ENCODE data around the gene INO80B. TPM values are rescaled to one million over a fixed set of nuclear protein-coding genes. Genes with fewer than 3 reads are reported as not detected.

The INO80B gene
- total and polyA plus RNA-seq, 9 of the 15 experiments (the other 6 are each of a cell fraction or from before 2014, with no cell fraction given), result 0.41 to 22.6 (median 9.0) TPM

- TF ChIP-seq ZBTB5 (IDR thresholded peaks at IDR 0.05), result no peak
- TF ChIP-seq FOXP1 (CRISPR knock-in tag; IDR thresholded peaks at IDR 0.05), result no peak
- no peak for TF ChIP-seq CCNT2 (IDR thresholded peaks at IDR 0.05; ENCODE audit: borderline replicate concordance, extremely low read depth, insufficient read length, low read depth, low read length)
- no peak for TF ChIP-seq ZNF124 (CRISPR knock-in tag; IDR thresholded peaks at IDR 0.05)
- no peak for TF ChIP-seq POLR2AphosphoS5 (IDR thresholded peaks at IDR 0.05; ENCODE audit: control insufficient read depth, insufficient read depth, low read depth, low read length)
- TF ChIP-seq ZNF23 (CRISPR knock-in tag; IDR thresholded peaks at IDR 0.05), result no peak
- no peak for TF ChIP-seq NCOA1 (IDR thresholded peaks at IDR 0.05; ENCODE audit: low read depth)
- TF ChIP-seq ZBTB17 (CRISPR knock-in tag; IDR thresholded peaks at IDR 0.05), result no peak
- 0 out of 4 replicates have a peak, but pooled peaks of 1 of the 2 experiments have one; percentile 17 for TF ChIP-seq BCLAF1 (IDR thresholded peaks at IDR 0.05; ENCODE audit: borderline replicate concordance in 1 of 2, control insufficient read depth in 1 of 2, low read depth in 2 of 2, low read length in 1 of 2)
- TF ChIP-seq ZNF354B (CRISPR knock-in tag; IDR thresholded peaks at IDR 0.05), result no peak
- TF ChIP-seq KAT2B (IDR thresholded peaks at IDR 0.05; ENCODE audit: low read depth, low read length), result no peak
- TF ChIP-seq GTF2F1 (IDR thresholded peaks at IDR 0.05; ENCODE audit: low read depth, low read length), result no peak
- TF ChIP-seq E2F1 (CRISPR knock-in tag; IDR thresholded peaks at IDR 0.05), result no peak
- TF ChIP-seq HNRNPK (IDR thresholded peaks at IDR 0.05; ENCODE audit: low read depth, low read length, poor library complexity, severe bottlenecking), result no peak
- TF ChIP-seq EGR1 (conservative IDR thresholded peaks at IDR 0.05), result no peak
- no peak for TF ChIP-seq RUNX1 (IDR thresholded peaks at IDR 0.05; ENCODE audit: low read depth)
- TF ChIP-seq RB1 (IDR thresholded peaks at IDR 0.05; ENCODE audit: low read depth), result peak; percentile 51
- peak; percentile 80 for TF ChIP-seq POLR2G (IDR thresholded peaks at IDR 0.05; ENCODE audit: low read depth, low read length)
- no peak for TF ChIP-seq ARHGAP35 (IDR thresholded peaks at IDR 0.05; ENCODE audit: partially characterized antibody)
- no peak for TF ChIP-seq ZNF511 (CRISPR knock-in tag; IDR thresholded peaks at IDR 0.05)
- TF ChIP-seq KDM4B (IDR thresholded peaks at IDR 0.05; ENCODE audit: borderline replicate concordance in 2 of 2, low read depth in 1 of 2), result 0 out of 4 replicates have a peak, but pooled peaks of 1 of the 2 experiments have one; percentile 22
Observed at GRCh38 chr2:74481961-74482800, 27.3 kb downstream of the INO80B start (continued).

Measured in K562 (cell line).